HepG2 (cell line): ENCODE results near the gene FAM3C. TPM values are rescaled to one million over a fixed set of nuclear protein-coding genes. Genes with fewer than 3 reads are reported as not detected.

Source experiments
- ATAC-seq: fragments of 200-7000 bp; cut with Tn5 transposase; 3 replicates; pipeline ENCODE4 v1.9.1; 2020; ENCODE audit warnings: mild to moderate bottlenecking, moderate library complexity
- BruUV-seq: library from RNA; stranded (reverse); fragments of 400-500 nt; replicated peaks from 2 replicates; lab custom pipeline; 2021; lab: Mats Ljungman, UMichigan
- CTCF ChIA-PET: fragments of 300-600 bp; formaldehyde crosslinking; extraction: SDS; loops from one replicate; lab custom pipeline; 2021; ENCODE audit warnings: low total read pairs, inconsistent platforms, low intra/inter-chr PET ratio; lab: Yijun Ruan, JAX
- POLR2A ChIA-PET: fragments of 350-600 bp; sonication (Branson Sonifier 250); formaldehyde crosslinking; loops from one replicate; lab custom pipeline; 2020; ENCODE audit warnings: antibody characterized with exemption, inconsistent platforms; lab: Yijun Ruan, JAX
- DNase-seq: peaks from one replicate; pipeline ENCODE4 v3.0.0-alpha.2; 2015; ENCODE audit warnings: low spot score
- FAIRE-seq: peaks from 3 replicates; lab custom pipeline; 2011; peaks lifted over from hg19 to GRCh38; lab: Jason Lieb, UNC
- H2AFZ ChIP-seq: one replicate; pipeline ENCODE4 v1.6.1; 2011; ENCODE audit warnings: low read length, inconsistent platforms
- H3K27ac ChIP-seq: fragments of 300-600 bp; 3 replicates; pipeline ENCODE4 v1.8.0; 2011; ENCODE audit warnings: mixed run types, mild to moderate bottlenecking, mixed read lengths, low read length, inconsistent platforms; ENCODE audit not compliant: insufficient read depth; ENCODE audit errors: extremely low read length
- H3K27me3 ChIP-seq, 2 experiments: fragments of 200-600 bp in 1 of 2; 2 replicates in 1 of 2; 3 replicates in 1 of 2; pipeline versions ENCODE4 v1.6.0 to v1.8.0; 2011; ENCODE audit warnings: low read length in 2 of 2, mild to moderate bottlenecking in 2 of 2, moderate library complexity in 2 of 2, inconsistent platforms in 1 of 2; ENCODE audit not compliant: insufficient read depth in 2 of 2, control insufficient read depth in 1 of 2
- H3K36me3 ChIP-seq, 2 experiments: fragments of 200-600 bp in 1 of 2; replicated peaks in 1 of 2; 2 replicates in 1 of 2; 3 replicates in 1 of 2; pipeline versions ENCODE4 v1.5.1 to v1.8.0; 2011; ENCODE audit warnings: low read length in 2 of 2, inconsistent platforms in 1 of 2; ENCODE audit not compliant: insufficient read depth in 2 of 2, control insufficient read depth in 1 of 2
- H3K4me1 ChIP-seq: 2 replicates; pipeline ENCODE4 v1.5.1; 2012; ENCODE audit warnings: low read length, inconsistent platforms; ENCODE audit not compliant: insufficient read depth
- H3K4me2 ChIP-seq: 2 replicates; pipeline ENCODE4 v1.6.0; 2011; ENCODE audit warnings: low read depth, low read length, inconsistent platforms
- H3K4me3 ChIP-seq, 3 experiments: fragments of 200-600 bp in 1 of 3; sonication (generic), shearing (Covaris generic) in 1 of 3; replicated peaks in 1 of 3; 2 replicates each; pipeline ENCODE4 v1.5.1; 2011 to 2016; ENCODE audit warnings: low read length in 3 of 3, inconsistent platforms in 2 of 3, low read depth in 2 of 3, mild to moderate bottlenecking in 2 of 3, control low read depth in 1 of 3, mixed read lengths in 1 of 3; ENCODE audit not compliant: insufficient read depth in 1 of 3
- H3K79me2 ChIP-seq: one replicate; pipeline ENCODE4 v1.6.1; 2011; ENCODE audit warnings: low read length, inconsistent platforms; ENCODE audit not compliant: insufficient read depth
- H3K9ac ChIP-seq: 2 replicates; pipeline ENCODE4 v1.6.0; 2011; ENCODE audit warnings: mild to moderate bottlenecking, low read depth, low read length, inconsistent platforms; ENCODE audit not compliant: insufficient read depth
- H3K9me3 ChIP-seq: 2 replicates; pipeline ENCODE4 v1.5.1; 2012; ENCODE audit warnings: mild to moderate bottlenecking, low read length
- H4K20me1 ChIP-seq: 2 replicates; pipeline ENCODE4 v1.6.0; 2011; ENCODE audit warnings: inconsistent platforms, mild to moderate bottlenecking, low read length, moderate library complexity; ENCODE audit not compliant: insufficient read depth
- FOSL2 ChIP-seq: sonication (generic); formaldehyde crosslinking; IDR thresholded peaks from 2 replicates; pipeline ENCODE4 v1.4.0; 2020; ENCODE audit warnings: missing genetic modification reagents
- PHF21A ChIP-seq: sonication (generic); formaldehyde crosslinking; IDR thresholded peaks from 2 replicates; pipeline ENCODE4 v1.5.0; 2020; ENCODE audit warnings: mild to moderate bottlenecking, missing genetic modification reagents
- POLR2AphosphoS5 ChIP-seq: IDR thresholded peaks from 2 replicates; pipeline ENCODE4 v1.6.1; 2012; ENCODE audit warnings: low read depth, low read length
- RELA ChIP-seq: sonication (generic); formaldehyde crosslinking; IDR thresholded peaks from 2 replicates; pipeline ENCODE4 v1.4.0; 2020; ENCODE audit warnings: missing genetic modification reagents
- SP1 ChIP-seq, 2 experiments: fragments of 450-650 bp in 1 of 2; sonication (generic) in 1 of 2; formaldehyde crosslinking in 1 of 2; IDR thresholded peaks; 2 replicates each; pipeline versions ENCODE4 v1.4.0 to v1.6.1; 2016 to 2020; ENCODE audit warnings: missing genetic modification reagents in 1 of 2
- ZBTB21 ChIP-seq: sonication (generic); formaldehyde crosslinking; IDR thresholded peaks from 2 replicates; pipeline ENCODE4 v1.4.0; 2020; ENCODE audit warnings: missing genetic modification reagents
- ZFP36L2 ChIP-seq: sonication (generic); formaldehyde crosslinking; IDR thresholded peaks from 2 replicates; pipeline ENCODE4 v1.4.0; 2020; ENCODE audit warnings: missing genetic modification reagents
- ZFYVE20 ChIP-seq: sonication (generic); formaldehyde crosslinking; IDR thresholded peaks from 2 replicates; pipeline ENCODE4 v1.8.0; 2023; ENCODE audit warnings: low read depth, mild to moderate bottlenecking, moderate library complexity, missing genetic modification reagents, borderline replicate concordance
- ZNF780A ChIP-seq: sonication (generic); formaldehyde crosslinking; IDR thresholded peaks from 2 replicates; pipeline ENCODE4 v1.8.0; 2022; ENCODE audit warnings: mild to moderate bottlenecking, missing genetic modification reagents, moderate library complexity
- WGBS: methylation state at CpG from one replicate; pipeline ENCODE4 v1.1.6; 2017; ENCODE audit warnings: low lambda C conversion rate; 5-methylcytosine and 5-hydroxymethylcytosine counted together
- in situ Hi-C: cut with HindIII; loops from 2 replicates; pipeline ENCODE4 v1.10.0; 2017; ENCODE audit warnings: low pct_unique_long_range_greater_than_20kb; ENCODE audit not compliant: extremely low pct_ligation_motif_present
- intact Hi-C: fragments of 100-400 bp; cut with micrococcal nuclease; formaldehyde crosslinking; loops from one replicate; pipeline ENCODE4 v1.10.0; 2022; ENCODE audit not compliant: unreplicated experiment
- polyA plus RNA-seq, 8 experiments: library from polyadenylated mRNA; depleted of rRNA in 3 of 8; stranded (reverse) in 7 of 8; unstranded in 1 of 8; fragments of >200 nt; fragmentation: Illumina TruSeq in 4 of 8; extraction: Trizol in 4 of 8; gene quantifications; 2 replicates each; pipeline versions ENCODE4 v1.2.1 to v1.2.3, GENCODE V29; 2011 to 2016; ENCODE audit warnings: low read depth in 4 of 8, missing spikeins in 1 of 8, mixed read lengths in 1 of 8; ENCODE audit not compliant: insufficient read depth in 1 of 8
- total RNA-seq, 5 experiments: library from RNA; depleted of rRNA; stranded (reverse); fragments of >200 nt; fragmentation: Illumina TruSeq; extraction: Trizol; gene quantifications; 2 replicates each; pipeline ENCODE4 v1.2.3, GENCODE V29; 2016; ENCODE audit warnings: low read depth in 1 of 5

Gene FAM3C
- total and polyA plus RNA-seq, 2 of the 13 experiments (the other 11 are each of a cell fraction or from before 2014, with no cell fraction given), result 14.6 to 16.0 TPM

GRCh38 chr7:121302214-121302745 lies 93.8 kb downstream of the FAM3C start:
- no peak for ATAC-seq
- in situ Hi-C loops (no loop called here), intact Hi-C loops (no loop called here)
- POLR2A ChIA-PET, result no interaction called here
- Histone ChIP-seq H3K9ac (no peak overlapping the region), H3K4me3 (no peak overlapping the region), H3K4me1 (no peaks in the 10 kb centered on the region), H3K79me2 (no peaks in the 10 kb centered on the region), H2AFZ (no peak overlapping the region), H3K27me3 (no peaks in the 10 kb centered on the region; a peak in 1 of 5 replicates), H3K4me2 (no peak overlapping the region), H4K20me1 (no peaks in the 10 kb centered on the region), H3K9me3 (no peaks in the 10 kb centered on the region), H3K27ac (no peak overlapping the region), H3K36me3 (no peaks in the 10 kb centered on the region)
- whole genome bisulfite sequencing, result 24% methylated on average over 6 of the region's 8 CpGs
- DNase-seq, result no peak
- no peak for TF ChIP-seq ZFYVE20 (CRISPR knock-in tag)
- TF ChIP-seq ZFP36L2 (CRISPR knock-in tag), result no peak
- no peak for TF ChIP-seq POLR2AphosphoS5
- no peak for TF ChIP-seq ZBTB21 (CRISPR knock-in tag)
- TF ChIP-seq RELA, result no peak
- no peak for TF ChIP-seq SP1 (IDR thresholded peaks at IDR 0.05)
- TF ChIP-seq SP1 (CRISPR knock-in tag; IDR thresholded peaks at IDR 0.05), result no peak
- TF ChIP-seq FOSL2 (CRISPR knock-in tag), result no peak
- TF ChIP-seq PHF21A (CRISPR knock-in tag), result no peak
- TF ChIP-seq ZNF780A, result no peak
- CTCF ChIA-PET, result no interaction called here
- FAIRE-seq, result no peak
- no TSS peak for BruUV-seq
